GM18858 (cell line): ENCODE results near the gene TRIM58.

Experiments
- ATAC-seq: cut with Tn5 transposase; IDR thresholded peaks from one replicate; pipeline ENCODE4 v1.9.1; 2021; ENCODE audit not compliant: unreplicated experiment

The TRIM58 gene

DNA sequence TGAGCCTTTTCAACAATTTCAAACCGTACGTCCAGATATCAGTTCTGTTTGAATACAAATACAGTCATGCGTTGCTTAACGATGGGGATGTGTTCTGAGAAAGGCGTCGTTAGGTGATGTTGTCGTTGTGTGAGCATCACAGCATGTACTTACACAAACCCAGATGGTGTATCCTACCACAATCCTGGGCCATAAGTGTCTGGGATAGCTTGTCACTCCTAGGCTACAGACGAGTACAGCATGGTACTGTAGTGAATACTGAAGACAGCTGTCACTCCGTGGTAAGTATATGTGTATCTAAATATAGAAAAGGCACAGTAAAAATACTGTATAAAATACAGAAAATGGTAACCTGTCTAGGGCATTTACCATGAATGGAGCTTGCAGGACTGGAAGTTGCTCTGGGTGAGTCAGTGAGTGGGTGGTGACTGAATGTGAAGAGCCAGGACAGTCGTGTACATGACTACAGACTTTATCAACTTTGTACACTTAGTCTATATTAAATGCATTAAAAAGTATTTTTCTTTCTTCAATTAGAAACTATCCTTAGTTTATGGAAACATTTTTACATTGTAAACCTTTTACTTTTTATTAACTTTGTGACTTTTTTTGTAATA, 27.9 kb downstream of the TRIM58 start:
- no peak for ATAC-seq

GRCh38 chr1:247895163-247895637, 38.2 kb downstream of the TRIM58 start, which contains the start of gene OR2W3:
TSS of gene OR2W3 (plus strand) at chr1:247895587. CDS start at chr1:247895587, 0 bp downstream.
- no peak for ATAC-seq

DNA sequence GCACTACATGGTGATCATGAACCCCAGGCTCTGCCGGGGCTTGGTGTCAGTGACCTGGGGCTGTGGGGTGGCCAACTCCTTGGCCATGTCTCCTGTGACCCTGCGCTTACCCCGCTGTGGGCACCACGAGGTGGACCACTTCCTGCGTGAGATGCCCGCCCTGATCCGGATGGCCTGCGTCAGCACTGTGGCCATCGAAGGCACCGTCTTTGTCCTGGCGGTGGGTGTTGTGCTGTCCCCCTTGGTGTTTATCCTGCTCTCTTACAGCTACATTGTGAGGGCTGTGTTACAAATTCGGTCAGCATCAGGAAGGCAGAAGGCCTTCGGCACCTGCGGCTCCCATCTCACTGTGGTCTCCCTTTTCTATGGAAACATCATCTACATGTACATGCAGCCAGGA, 39.0 kb downstream of the TRIM58 start:
- ATAC-seq = no peak

GRCh38 chr1:247904122-247904521, 47.1 kb downstream of the TRIM58 start:
- no peak for ATAC-seq

DNA sequence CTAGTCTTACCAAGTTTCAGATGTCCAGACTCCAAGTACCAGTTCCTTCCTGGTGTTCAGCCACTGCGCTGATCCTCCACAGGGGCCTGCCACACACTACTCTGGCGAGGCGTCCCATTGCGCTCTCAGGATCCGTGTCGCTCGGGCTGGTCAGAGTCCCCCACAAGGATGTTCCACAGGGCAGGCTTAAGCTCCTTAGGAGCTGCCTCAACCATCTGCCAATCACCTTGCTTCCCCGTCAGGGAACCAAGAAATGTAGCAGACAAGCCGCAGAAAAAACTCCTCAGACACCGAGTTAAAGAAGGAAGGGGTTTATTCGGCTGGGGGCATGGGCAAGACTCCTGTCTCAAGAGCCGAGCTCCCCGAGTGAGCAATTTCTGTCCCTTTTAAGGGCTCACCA, 48.2 kb downstream of the TRIM58 start:
- no peak for ATAC-seq

DNA sequence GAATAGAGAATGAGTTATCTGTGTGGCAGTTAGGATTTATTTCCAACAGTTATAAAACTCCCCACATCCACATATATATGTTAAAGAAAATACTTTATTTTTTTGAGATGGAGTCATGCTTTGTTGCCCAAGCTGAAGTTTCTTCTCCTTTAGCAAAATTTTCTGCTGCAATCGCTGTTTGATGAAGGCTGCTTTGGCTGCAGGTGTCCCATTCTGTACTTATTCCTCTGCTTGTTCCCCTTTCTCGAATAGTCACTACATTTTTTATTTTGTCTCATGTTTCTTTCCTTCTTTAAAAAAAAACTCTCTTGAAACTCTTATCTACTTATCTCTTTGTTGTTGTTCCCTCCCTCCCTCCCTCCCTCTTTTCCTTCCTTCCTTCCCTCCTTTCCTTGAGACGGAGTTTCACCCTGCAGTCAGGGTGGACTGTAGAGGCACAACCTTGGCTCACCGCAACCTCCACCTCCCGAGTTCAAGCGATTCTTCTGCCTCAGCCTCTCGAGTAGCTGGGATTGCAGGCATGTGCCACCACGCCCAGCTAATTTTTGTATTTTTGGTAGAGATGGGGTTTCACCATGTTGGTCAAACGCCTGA, 49.0 kb downstream of the TRIM58 start:
- no peak for ATAC-seq

- ATAC-seq = no peak
Observed at GRCh38 chr1:247906504-247907047, 49.6 kb downstream of the TRIM58 start.

GRCh38 chr1:247908766-247909165, 51.8 kb downstream of the TRIM58 start:
- ATAC-seq = no peak

GRCh38 chr1:247913786-247914185, 56.8 kb downstream of the TRIM58 start:
- ATAC-seq = no peak

DNA sequence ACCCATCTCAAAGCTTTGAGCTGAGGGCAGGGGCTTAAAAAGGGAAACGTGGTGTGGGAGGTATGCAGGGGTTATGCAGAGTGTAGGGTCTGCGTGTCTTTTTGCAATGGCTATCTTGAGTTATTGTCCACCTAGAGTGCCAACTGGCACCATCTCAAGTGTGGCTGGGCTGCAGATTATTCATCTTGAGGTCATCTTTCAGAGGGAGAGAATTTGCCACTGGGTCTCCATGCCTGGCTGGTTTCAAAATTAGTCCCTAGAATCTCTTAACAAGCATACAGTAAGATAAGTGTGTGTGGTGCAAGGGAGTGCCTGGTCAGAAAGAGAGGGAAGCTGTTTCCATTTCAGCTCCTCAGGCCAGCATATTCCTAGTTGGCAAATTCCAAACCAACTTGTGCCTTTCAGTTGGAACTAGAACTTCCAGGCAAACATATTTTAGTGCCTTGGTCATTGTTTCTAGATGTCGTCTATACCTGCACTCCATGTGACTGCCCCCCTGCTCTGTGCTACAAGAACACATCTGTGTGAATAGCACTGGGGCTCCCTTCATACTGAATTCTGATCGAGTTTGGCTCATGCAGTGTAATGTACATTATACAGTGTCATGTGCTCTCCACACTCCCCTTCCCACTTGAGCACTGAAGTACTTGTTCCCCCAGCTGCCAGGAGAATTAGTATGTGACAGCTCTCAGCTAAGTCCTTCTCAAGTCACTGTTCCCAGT, 58.1 kb downstream of the TRIM58 start:
- ATAC-seq = no peak

DNA sequence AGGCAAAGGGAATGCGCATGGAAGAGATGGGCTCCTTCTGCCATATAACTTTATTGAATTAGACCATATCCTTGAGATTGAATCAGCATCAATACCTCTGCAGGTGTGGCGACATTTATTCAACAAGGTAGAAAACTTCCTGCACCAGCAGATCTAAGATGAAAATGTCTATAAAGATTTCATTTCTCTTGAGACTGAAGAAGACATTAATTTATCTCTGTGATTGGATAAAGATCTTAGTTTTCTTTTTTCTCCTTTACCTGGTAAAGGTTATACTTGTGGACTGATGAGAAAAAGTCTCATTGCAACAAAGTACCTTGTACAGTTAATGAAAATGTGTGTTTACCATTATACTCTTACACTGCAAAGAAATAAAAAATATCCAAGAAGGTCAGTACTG, 63.0 kb downstream of the TRIM58 start, which contains the start of gene OR2T8:
TSS of gene OR2T8 (plus strand) at position 301 of the 400 bp plus-strand sequence. CDS start 766 bp downstream, outside the sequence.
- ATAC-seq = no peak

DNA sequence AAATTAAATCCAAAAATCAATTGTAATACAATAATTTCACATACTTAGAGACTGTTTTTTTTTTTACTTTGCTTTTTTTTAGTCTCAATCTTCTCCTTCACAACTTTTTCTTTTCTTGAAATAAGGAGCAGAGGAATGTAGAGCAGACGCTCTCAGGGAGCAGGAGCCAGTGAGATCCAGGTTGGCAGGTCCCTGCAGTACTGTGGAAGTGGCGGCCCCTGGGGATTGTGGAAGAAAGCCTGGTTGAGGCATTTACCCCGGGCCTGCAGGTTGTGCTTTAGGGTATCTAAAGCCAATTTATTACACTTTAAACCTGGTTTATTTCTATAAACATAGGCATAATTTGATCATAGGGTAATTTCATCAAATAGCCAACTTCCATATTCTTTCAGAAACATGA, 67.0 kb downstream of the TRIM58 start:
- ATAC-seq = no peak

GRCh38 chr1:247924868-247925267, 67.9 kb downstream of the TRIM58 start, which contains the start of gene OR2AJ1:
TSS of gene OR2AJ1 (plus strand) at chr1:247924889. CDS start at chr1:247933769, 8,880 bp downstream.
- ATAC-seq = no peak
